ENCODE measurements around the gene TRMU.

TRMU gene

DNA sequence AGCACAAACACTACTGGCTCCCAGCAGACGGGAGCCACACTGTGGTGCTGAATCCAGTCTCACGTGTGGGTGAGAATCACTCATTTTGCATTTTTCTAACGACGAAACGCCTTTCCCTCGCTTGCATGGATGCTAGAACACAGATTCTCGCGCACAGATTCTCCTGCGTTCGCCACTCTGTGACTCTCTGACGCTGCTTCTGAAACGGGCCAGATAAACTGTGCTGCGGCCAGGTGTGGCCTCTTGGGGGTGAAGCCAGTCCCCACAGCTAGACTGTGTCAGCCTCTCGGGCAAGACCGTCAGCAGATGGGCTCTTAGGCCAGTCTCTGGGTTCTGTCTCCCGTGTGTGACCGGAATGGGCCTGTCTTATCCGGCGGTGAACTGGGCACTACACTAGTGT is 44.6 kb downstream of the TRMU start:
- WGBS, 2 experiments (ENCODE audit: insufficient coverage in 2 of 2) = 90 to 95% methylated on average over 19 of the region's 19 CpGs
- Histone ChIP-seq H3K4me1 (ENCODE audit: control insufficient read depth, insufficient read depth, low read length, poor library complexity, severe bottlenecking) (peaks cover 16% of the 10 kb centered on the region), H3K4me3 (ENCODE audit: extremely low read depth, insufficient read depth, low read length, poor library complexity, severe bottlenecking) (no peak overlapping the region), H3K27ac (ENCODE audit: low read depth, low read length, severe bottlenecking) (no peak overlapping the region), H3K36me3 (ENCODE audit: control insufficient read depth, insufficient read depth, low read length) (peaks cover 10% of the 10 kb centered on the region), H3K9me3 (ENCODE audit: control insufficient read depth, low read length) (peaks cover 2% of the 10 kb centered on the region)

DNA sequence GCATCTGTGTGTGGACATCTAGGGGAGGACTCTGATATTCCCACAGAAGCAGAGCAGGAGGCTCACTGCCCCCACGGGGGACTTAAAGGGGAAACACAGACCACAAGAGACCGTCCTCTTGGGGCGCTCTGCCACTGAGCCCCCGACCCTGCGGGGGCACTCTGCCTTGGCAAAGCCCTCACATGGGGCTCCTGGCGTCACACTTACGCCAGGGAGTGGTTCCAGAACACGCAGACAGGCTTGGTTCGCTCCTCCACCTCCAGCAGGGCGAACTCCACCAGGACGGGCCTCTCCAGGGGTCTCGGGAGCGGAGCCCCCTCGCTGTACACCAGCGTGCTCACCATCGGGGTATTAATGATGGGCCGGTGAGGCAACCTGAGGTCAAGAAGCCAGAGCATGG is 45.1 kb downstream of the TRMU start:
- Histone ChIP-seq H3K9me3 (ENCODE audit: control insufficient read depth, low read length) (no peaks in the 10 kb centered on the region), H3K4me1 (ENCODE audit: control insufficient read depth, insufficient read depth, low read length, poor library complexity, severe bottlenecking) (peaks cover 16% of the 10 kb centered on the region), H3K4me3 (ENCODE audit: extremely low read depth, insufficient read depth, low read length, poor library complexity, severe bottlenecking) (no peak overlapping the region), H3K27ac (ENCODE audit: low read depth, low read length, severe bottlenecking) (no peak overlapping the region), H3K36me3 (ENCODE audit: control insufficient read depth, insufficient read depth, low read length) (peaks cover 8% of the 10 kb centered on the region)
- 93 to 95% methylated on average over 17 of the region's 17 CpGs for WGBS, 2 experiments (ENCODE audit: insufficient coverage in 2 of 2)

DNA sequence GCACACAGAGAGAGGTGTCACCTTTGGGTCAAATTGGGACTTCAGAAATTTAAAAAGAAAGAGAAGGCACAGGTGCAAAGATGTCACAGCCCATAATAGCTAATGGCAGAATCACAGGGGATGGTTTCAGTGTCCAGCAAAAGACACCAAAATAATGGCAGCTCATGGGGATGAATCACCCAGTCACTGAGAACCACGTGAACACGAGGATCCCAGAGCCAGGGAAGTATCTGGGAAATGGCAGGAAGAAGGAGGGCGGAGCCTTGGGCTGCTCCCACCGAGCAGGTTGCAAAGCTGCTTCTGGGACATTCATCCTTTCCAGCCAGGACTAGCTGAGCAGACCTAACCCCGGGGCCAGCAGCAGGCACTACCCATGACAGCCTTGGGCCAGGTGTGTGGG is 45.6 kb downstream of the TRMU start:
- Histone ChIP-seq H3K9me3 (ENCODE audit: control insufficient read depth, low read length) (no peaks in the 10 kb centered on the region), H3K36me3 (ENCODE audit: control insufficient read depth, insufficient read depth, low read length) (peaks cover 8% of the 10 kb centered on the region), H3K4me3 (ENCODE audit: extremely low read depth, insufficient read depth, low read length, poor library complexity, severe bottlenecking) (no peak overlapping the region), H3K27ac (ENCODE audit: low read depth, low read length, severe bottlenecking) (no peak overlapping the region), H3K4me1 (ENCODE audit: control insufficient read depth, insufficient read depth, low read length, poor library complexity, severe bottlenecking) (peaks cover 16% of the 10 kb centered on the region)
- 60 to 69% methylated on average over 4 to 5 of the region's 5 CpGs for WGBS, 2 experiments (ENCODE audit: insufficient coverage in 2 of 2)

DNA sequence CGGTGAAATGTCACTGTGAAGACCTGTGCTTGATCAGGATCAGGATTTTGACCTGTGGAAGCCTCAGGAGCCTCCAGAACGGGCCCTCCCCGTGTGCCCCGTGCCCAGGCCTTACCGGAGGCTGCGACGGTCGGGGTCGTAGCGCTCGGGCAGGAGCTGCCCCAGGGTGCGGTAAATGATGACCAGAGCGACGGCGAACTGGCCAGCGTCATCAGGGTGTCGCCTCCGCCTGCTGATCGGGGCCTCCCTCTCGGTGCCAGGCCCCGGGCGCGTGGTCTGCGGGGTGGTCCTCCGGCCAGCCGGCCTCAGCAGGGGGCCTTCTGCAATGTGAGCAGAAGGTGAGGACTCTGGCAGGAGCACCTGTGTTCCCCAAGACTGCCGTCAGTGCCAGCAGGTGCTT is 46.2 kb downstream of the TRMU start:
- Histone ChIP-seq H3K4me3 (ENCODE audit: extremely low read depth, insufficient read depth, low read length, poor library complexity, severe bottlenecking) (no peak overlapping the region), H3K27ac (ENCODE audit: low read depth, low read length, severe bottlenecking) (no peak overlapping the region), H3K36me3 (ENCODE audit: control insufficient read depth, insufficient read depth, low read length) (peaks cover 2% of the 10 kb centered on the region), H3K9me3 (ENCODE audit: control insufficient read depth, low read length) (no peaks in the 10 kb centered on the region), H3K4me1 (ENCODE audit: control insufficient read depth, insufficient read depth, low read length, poor library complexity, severe bottlenecking) (peaks cover 16% of the 10 kb centered on the region)
- WGBS, 2 experiments (ENCODE audit: insufficient coverage in 2 of 2) = 89 to 97% methylated on average over 26 to 27 of the region's 27 CpGs

DNA sequence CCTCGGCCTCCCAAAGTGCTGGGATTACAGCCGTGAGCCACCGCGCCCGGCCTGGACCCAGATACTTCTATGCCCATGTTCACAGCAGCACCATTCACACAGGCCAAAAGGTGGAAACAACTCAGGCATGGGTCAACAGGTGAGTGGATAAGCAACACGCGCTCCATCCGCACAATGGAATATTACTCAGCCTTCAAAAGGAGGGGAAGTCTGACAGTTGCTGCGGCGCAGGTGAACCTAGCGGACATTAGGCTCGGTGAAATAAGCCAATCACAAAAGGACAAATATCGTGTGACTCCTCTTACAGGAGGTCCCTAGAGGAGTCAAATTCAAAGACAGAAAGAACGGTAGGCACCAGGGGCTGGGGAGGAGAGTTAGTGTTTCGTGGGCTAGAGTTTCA is 47.0 kb downstream of the TRMU start:
- WGBS, 2 experiments (ENCODE audit: insufficient coverage in 2 of 2) = 83 to 89% methylated on average over 14 to 15 of the region's 15 CpGs
- no peak overlapping the region for H3K4me3 ChIP-seq (ENCODE audit: extremely low read depth, insufficient read depth, low read length, poor library complexity, severe bottlenecking)

DNA sequence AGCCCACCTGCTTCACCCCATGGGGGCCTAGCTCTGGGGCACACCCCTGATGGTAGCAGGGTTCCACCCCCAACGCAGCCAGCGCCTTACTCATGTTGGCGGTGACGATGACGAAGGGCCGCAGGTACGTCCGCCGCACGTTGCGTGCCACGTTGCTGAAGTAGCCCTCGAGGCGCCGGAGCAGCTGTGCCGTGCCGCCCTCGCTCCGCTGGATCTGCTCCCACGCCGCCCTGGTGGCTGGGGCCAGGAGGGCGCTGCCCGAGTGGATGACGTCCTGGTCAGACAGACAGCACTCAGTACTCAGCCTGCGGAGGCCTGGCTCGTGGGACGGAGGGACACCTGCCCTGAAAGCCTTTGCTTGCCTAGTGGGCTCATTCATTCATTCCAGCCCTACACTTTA is 50.8 kb downstream of the TRMU start:
- no peak overlapping the region for H3K4me3 ChIP-seq (ENCODE audit: extremely low read depth, insufficient read depth, low read length, poor library complexity, severe bottlenecking)
- 92 to 98% methylated on average over 14 to 24 of the region's 27 CpGs for WGBS, 2 experiments (ENCODE audit: insufficient coverage in 2 of 2)
- H3K27ac ChIP-seq (ENCODE audit: low read depth, low read length, severe bottlenecking) = no peak overlapping the region
- peaks cover 9% of the 10 kb centered on the region for H3K4me1 ChIP-seq (ENCODE audit: control insufficient read depth, insufficient read depth, low read length, poor library complexity, severe bottlenecking)
- no peaks in the 10 kb centered on the region for H3K9me3 ChIP-seq (ENCODE audit: control insufficient read depth, low read length)
- peaks cover 3% of the 10 kb centered on the region for H3K36me3 ChIP-seq (ENCODE audit: control insufficient read depth, insufficient read depth, low read length)

More for the DNA sequence above, 47.0 kb downstream of the TRMU start:
- H3K36me3 ChIP-seq (ENCODE audit: control insufficient read depth, insufficient read depth, low read length) = no peaks in the 10 kb centered on the region
- H3K9me3 ChIP-seq (ENCODE audit: control insufficient read depth, low read length) = no peaks in the 10 kb centered on the region
- H3K27ac ChIP-seq (ENCODE audit: low read depth, low read length, severe bottlenecking) = no peak overlapping the region
- H3K4me1 ChIP-seq (ENCODE audit: control insufficient read depth, insufficient read depth, low read length, poor library complexity, severe bottlenecking) = peaks cover 13% of the 10 kb centered on the region

DNA sequence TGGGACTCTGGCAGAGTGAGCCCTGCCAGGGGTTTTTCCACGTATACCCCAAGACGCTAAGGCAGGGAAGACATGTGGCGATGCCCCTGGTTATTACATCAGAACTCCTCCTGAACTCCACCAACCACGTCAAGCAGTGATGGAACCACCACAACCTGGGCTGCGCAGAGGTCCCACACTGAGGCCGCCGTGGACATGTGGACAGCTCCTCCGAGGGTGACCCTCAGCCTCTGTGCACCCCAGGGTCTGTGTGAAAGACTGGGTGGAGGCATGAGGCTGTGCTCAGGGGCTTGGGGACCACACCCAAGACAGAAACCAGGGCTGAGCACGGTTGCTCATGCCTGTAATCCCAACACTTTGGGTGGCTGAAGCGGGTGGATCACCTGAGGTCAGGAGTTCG is 52.2 kb downstream of the TRMU start:
- WGBS, 2 experiments (ENCODE audit: insufficient coverage in 2 of 2) = 95 to 99% methylated on average over 8 to 10 of the region's 11 CpGs
- H3K9me3 ChIP-seq (ENCODE audit: control insufficient read depth, low read length) = no peaks in the 10 kb centered on the region
- peaks cover 7% of the 10 kb centered on the region for H3K4me1 ChIP-seq (ENCODE audit: control insufficient read depth, insufficient read depth, low read length, poor library complexity, severe bottlenecking)
- no peak overlapping the region for H3K4me3 ChIP-seq (ENCODE audit: extremely low read depth, insufficient read depth, low read length, poor library complexity, severe bottlenecking)
- H3K36me3 ChIP-seq (ENCODE audit: control insufficient read depth, insufficient read depth, low read length) = peaks cover 3% of the 10 kb centered on the region
- H3K27ac ChIP-seq (ENCODE audit: low read depth, low read length, severe bottlenecking) = no peak overlapping the region

DNA sequence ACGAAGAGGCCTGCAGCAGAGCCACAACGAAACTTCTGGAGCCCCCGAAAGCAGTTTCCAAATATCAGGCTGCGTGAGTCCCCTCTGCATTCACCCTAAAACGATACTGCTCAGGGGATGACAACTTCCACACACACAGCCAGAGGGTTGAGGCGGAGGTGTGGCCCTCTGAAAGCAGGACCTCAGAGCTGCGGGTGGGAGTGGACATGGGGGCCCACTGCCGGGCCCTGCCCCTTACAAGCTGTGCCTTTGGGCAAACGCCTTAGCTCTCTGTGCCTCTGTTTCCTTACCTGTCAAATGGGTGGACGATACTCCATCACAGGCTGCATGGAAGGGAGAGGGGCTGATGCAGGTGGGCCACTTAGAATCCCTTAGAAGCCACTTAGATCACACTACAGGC is 53.1 kb downstream of the TRMU start:
- H3K27ac ChIP-seq (ENCODE audit: low read depth, low read length, severe bottlenecking) = no peak overlapping the region
- H3K4me1 ChIP-seq (ENCODE audit: control insufficient read depth, insufficient read depth, low read length, poor library complexity, severe bottlenecking) = peaks cover 7% of the 10 kb centered on the region
- no peaks in the 10 kb centered on the region for H3K9me3 ChIP-seq (ENCODE audit: control insufficient read depth, low read length)
- 94 to 98% methylated on average over 8 of the region's 10 CpGs for whole genome bisulfite sequencing, 2 experiments (ENCODE audit: insufficient coverage in 2 of 2)
- H3K4me3 ChIP-seq (ENCODE audit: extremely low read depth, insufficient read depth, low read length, poor library complexity, severe bottlenecking) = no peak overlapping the region
- peaks cover 3% of the 10 kb centered on the region for H3K36me3 ChIP-seq (ENCODE audit: control insufficient read depth, insufficient read depth, low read length)

DNA sequence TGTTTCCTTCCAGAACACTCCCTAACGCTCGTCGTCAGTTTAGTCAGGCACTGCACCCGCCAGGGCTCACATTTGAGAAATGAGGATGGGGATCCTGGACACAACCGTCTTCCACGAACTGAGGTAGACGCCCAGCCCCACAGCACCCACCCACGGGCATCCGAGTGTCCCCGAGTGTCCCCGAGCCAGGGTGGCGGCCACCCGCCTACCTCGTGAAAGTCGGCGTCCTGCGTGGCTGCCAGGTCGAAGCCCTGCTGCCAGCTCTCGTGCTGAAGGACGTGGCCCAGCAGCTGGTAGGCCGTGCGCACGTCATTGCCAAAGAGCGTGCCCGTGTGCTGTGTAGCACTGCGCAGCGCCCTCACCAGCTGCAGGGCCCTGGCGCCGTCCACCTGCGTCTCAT is 53.6 kb downstream of the TRMU start:
- whole genome bisulfite sequencing, 2 experiments (ENCODE audit: insufficient coverage in 2 of 2) = 90 to 95% methylated on average over 30 of the region's 30 CpGs
- Histone ChIP-seq H3K4me1 (ENCODE audit: control insufficient read depth, insufficient read depth, low read length, poor library complexity, severe bottlenecking) (peaks cover 7% of the 10 kb centered on the region), H3K36me3 (ENCODE audit: control insufficient read depth, insufficient read depth, low read length) (peaks cover 3% of the 10 kb centered on the region), H3K9me3 (ENCODE audit: control insufficient read depth, low read length) (no peaks in the 10 kb centered on the region), H3K4me3 (ENCODE audit: extremely low read depth, insufficient read depth, low read length, poor library complexity, severe bottlenecking) (no peak overlapping the region), H3K27ac (ENCODE audit: low read depth, low read length, severe bottlenecking) (no peak overlapping the region)

DNA sequence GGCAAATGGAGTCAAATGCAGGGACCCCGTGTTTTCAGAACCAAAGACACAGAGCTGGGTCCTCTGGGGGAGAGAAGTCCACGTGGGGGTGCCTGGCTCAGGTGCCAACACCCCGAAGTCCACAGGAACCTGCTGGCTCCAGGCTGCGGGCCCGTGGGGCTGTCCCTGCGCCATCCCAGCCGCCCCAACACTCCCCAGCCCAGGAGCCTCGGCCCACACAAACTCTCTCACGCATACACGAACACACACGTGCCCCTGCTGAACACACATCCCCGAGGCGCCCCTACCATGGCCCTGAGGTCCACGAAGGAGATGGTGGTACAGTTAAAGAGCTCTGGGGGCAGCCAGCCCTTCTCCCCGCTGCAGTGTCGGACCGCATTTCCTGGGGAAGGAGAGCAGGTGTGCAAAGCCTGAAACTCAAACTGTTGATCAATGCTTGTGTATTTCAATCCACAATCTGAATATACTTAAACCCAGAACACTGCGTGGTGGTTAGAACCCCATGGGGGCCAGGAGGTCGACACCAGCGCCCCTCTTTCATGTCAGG is 54.7 kb downstream of the TRMU start:
- H3K27ac ChIP-seq (ENCODE audit: low read depth, low read length, severe bottlenecking) = no peak overlapping the region

DNA sequence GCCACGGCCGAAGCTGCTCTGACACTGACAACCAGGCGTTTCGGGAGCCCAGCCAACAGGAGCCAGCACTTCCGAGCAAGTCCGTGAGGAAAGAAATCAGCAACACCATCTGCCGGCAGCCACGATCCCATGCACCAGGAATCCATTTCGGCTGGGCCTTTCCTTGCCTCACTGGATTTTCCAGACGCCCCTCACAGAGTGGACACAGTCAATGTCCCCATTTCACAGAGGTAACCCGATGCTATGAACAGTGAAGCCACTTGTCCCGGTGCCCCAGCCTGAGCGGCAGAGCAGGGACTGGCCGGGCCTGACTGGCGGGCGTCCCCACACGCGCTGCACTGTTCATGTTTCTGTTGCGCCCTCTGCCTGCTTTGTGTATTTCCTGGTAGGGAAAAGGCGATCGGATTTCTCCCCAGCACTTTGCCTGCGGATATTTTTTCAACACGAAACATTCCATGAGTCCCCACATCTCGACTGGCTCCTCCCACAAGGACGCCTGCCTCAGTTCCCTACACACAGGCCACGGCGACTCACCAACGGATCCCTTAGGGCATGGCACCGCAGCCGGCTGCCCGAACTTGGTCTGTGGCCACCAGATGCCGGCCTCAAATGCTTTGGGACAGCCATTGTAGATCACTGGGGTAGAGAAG is 55.3 kb downstream of the TRMU start:
- Histone ChIP-seq H3K4me3 (ENCODE audit: extremely low read depth, insufficient read depth, low read length, poor library complexity, severe bottlenecking) (no peak overlapping the region), H3K4me1 (ENCODE audit: control insufficient read depth, insufficient read depth, low read length, poor library complexity, severe bottlenecking) (peaks cover 7% of the 10 kb centered on the region), H3K9me3 (ENCODE audit: control insufficient read depth, low read length) (no peaks in the 10 kb centered on the region), H3K36me3 (ENCODE audit: control insufficient read depth, insufficient read depth, low read length) (peaks cover 3% of the 10 kb centered on the region), H3K27ac (ENCODE audit: low read depth, low read length, severe bottlenecking) (no peak overlapping the region)
- WGBS, 2 experiments (ENCODE audit: insufficient coverage in 2 of 2) = 87 to 89% methylated on average over 29 to 30 of the region's 32 CpGs

More for the DNA sequence above, 54.7 kb downstream of the TRMU start:
- Histone ChIP-seq H3K4me3 (ENCODE audit: extremely low read depth, insufficient read depth, low read length, poor library complexity, severe bottlenecking) (no peak overlapping the region), H3K4me1 (ENCODE audit: control insufficient read depth, insufficient read depth, low read length, poor library complexity, severe bottlenecking) (peaks cover 7% of the 10 kb centered on the region), H3K9me3 (ENCODE audit: control insufficient read depth, low read length) (no peaks in the 10 kb centered on the region), H3K36me3 (ENCODE audit: control insufficient read depth, insufficient read depth, low read length) (peaks cover 3% of the 10 kb centered on the region)
- 93 to 95% methylated on average over 17 to 18 of the region's 20 CpGs for WGBS, 2 experiments (ENCODE audit: insufficient coverage in 2 of 2)

Data from mesodermal cell (in vitro differentiated cells).